ENCODE results near the gene SH3PXD2B. TPM values are rescaled to one million over a fixed set of nuclear protein-coding genes. Genes with fewer than 3 reads are reported as not detected.
"Not testable (repeated sequence)": the region's sequence is repeated elsewhere in the genome, so short reads cannot be mapped to it uniquely, and the experiment has no call there.

Gene SH3PXD2B
- total RNA-seq, 1 donor from 2014 or later = 46.2 TPM

DNA sequence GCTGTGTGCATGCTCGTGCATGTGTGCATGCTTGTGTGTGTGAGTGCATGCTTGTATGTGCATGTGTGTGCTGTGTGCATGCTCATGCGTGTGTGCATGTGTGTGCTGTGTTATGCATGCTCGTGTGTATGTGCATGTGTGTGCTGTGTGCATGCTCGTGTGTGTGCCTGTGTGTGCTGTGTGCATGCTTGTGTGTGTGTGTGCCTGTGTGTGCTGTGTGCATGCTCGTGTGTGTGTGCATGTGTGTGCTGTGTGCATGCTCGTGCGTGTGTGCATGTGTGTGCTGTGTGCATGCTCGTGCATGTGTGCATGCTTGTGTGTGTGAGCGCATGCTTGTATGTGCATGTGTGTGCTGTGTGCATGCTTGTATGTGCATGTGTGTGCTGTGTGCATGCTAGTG, 30.3 kb upstream of the SH3PXD2B start:
- Histone ChIP-seq H3K27ac (no peak overlapping the region), H3K36me3 (no peaks in the 10 kb centered on the region), H3K27me3 (no peaks in the 10 kb centered on the region), H3K4me1 (no peaks in the 10 kb centered on the region), H3K9me3 (no peaks in the 10 kb centered on the region), H3K4me3 (no peak overlapping the region)
- no peak for DNase-seq
- no peak for ATAC-seq
- TF ChIP-seq, protein P1, sequence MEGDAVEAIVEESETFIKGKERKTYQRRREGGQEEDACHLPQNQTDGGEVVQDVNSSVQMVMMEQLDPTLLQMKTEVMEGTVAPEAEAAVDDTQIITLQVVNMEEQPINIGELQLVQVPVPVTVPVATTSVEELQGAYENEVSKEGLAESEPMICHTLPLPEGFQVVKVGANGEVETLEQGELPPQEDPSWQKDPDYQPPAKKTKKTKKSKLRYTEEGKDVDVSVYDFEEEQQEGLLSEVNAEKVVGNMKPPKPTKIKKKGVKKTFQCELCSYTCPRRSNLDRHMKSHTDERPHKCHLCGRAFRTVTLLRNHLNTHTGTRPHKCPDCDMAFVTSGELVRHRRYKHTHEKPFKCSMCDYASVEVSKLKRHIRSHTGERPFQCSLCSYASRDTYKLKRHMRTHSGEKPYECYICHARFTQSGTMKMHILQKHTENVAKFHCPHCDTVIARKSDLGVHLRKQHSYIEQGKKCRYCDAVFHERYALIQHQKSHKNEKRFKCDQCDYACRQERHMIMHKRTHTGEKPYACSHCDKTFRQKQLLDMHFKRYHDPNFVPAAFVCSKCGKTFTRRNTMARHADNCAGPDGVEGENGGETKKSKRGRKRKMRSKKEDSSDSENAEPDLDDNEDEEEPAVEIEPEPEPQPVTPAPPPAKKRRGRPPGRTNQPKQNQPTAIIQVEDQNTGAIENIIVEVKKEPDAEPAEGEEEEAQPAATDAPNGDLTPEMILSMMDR (IDR thresholded peaks at IDR 0.05) = no peak
- intact Hi-C loops (cut with DNase I) = loop anchor here (5.0 kb wide), 1 partner anchor 213 kb away; no protein-coding TSS in a partner anchor

DNA sequence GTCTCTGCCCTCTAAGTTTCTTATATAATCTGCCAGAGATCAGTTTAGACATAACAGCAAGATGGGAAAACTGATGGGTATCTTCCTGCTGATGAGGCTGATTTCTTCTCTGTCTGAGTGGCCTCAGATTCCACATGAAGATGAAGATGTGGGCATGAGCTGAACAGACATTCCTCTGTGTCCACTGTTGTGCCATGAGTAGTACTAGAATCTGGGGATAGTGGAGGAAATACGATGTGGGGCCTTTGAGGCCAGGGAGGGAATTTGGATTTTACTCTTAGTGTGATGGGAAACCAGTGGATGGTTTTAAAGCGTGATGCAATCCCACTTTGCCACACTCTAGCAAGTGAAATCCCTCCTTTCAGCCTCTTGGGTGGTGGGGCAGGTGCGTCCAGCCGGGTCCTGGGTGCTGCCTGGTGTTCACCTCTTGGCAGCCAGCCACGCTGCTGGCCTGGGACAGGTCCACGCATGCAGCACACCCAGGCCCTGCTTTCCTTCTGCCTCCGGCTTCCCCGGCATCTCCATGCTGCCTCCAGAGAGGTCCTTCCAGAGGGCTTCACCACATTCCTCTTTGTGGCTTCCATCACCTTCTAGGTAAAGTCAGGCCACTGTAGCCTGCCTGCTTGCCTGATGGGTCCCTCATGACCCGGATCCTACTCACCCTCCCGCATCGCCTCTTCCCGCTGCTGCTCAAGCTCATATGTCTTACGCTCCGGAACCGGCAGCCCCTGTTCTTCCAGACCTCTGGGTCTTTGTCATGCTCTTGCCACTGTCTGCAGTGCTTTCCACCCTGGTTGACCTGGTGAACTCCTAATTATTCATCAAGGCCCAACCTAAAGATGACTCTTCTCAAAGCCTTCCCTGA, 28.1 kb upstream of the SH3PXD2B start:
- DNase-seq = no peak
- Histone ChIP-seq H3K4me1 (no peaks in the 10 kb centered on the region), H3K27ac (no peak overlapping the region), H3K4me3 (no peak overlapping the region), H3K9me3 (no peaks in the 10 kb centered on the region), H3K36me3 (no peaks in the 10 kb centered on the region), H3K27me3 (no peaks in the 10 kb centered on the region)
- intact Hi-C loops (cut with DNase I) = loop anchor here (5.0 kb wide), 1 partner anchor 215 kb away; no protein-coding TSS in a partner anchor
- no peak for ATAC-seq
- TF ChIP-seq, protein P1 (IDR thresholded peaks at IDR 0.05) = no peak

DNA sequence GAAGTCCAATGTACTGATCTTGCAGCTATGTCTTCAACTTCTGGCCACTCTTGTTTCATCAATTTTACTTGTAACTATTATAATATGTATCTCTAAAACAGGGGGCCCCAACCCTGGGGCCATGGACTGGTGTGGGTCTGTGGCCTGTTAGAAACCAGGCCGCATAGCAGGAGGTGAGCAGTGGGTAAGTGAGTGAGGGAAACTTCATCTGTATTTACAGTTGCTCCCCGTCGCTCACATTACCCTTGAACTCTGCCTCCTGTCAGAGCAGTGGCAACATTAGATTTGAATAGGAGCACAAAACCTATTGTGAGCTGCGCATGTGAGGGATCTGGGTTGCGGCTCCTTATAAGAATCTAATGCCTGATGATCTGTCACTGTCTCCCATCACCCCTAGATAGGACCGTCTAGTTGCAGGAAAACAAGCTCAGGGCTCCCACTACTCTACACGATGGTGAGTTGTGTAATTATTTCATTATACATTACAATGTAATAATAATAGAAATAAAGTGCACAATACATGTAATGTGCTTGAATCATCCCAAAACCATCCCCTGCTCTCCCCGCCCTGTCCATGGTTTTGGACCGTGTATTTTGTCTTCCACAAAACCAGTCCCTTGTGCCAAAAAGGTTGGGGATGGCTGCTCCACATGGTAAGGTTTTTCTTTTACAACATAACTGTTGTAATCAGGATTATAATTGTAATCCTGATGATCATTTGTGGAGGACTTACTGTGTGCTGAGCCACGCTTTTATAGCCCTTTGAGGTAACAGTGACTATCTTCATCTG, 26.9 kb upstream of the SH3PXD2B start:
- H3K9me3 ChIP-seq = no peaks in the 10 kb centered on the region
- TF ChIP-seq, protein P1 (IDR thresholded peaks at IDR 0.05) = no peak
- no peaks in the 10 kb centered on the region for H3K4me1 ChIP-seq
- no peaks in the 10 kb centered on the region for H3K27me3 ChIP-seq
- intact Hi-C loops (cut with DNase I) = loop anchor here (5.0 kb wide), 1 partner anchor 216 kb away; no protein-coding TSS in a partner anchor
- DNase-seq = no peak
- ATAC-seq = no peak
- no peaks in the 10 kb centered on the region for H3K36me3 ChIP-seq
- no peak overlapping the region for H3K27ac ChIP-seq
- no peak overlapping the region for H3K4me3 ChIP-seq

DNA sequence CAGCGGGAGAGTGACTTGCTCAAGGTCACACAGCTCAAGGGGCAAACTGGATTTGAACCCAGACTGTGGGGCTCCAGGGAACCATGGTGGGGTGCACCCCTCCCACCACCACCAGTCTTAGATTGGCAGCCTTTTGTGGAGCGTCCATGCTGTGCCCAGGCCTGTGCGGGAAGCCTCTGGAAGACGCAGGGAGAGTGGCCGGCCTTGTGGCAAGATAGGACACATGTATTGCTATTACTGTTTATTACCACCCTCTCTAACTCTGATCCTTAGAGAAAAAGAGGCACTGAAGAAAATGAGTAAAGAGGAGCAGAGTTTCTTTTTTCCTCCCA, 25.4 kb upstream of the SH3PXD2B start:
- Histone ChIP-seq H3K27me3 (no peaks in the 10 kb centered on the region), H3K9me3 (no peaks in the 10 kb centered on the region), H3K36me3 (no peaks in the 10 kb centered on the region), H3K4me3 (no peak overlapping the region), H3K27ac (no peak overlapping the region), H3K4me1 (no peaks in the 10 kb centered on the region)
- no peak for ATAC-seq
- intact Hi-C loops (cut with DNase I) = loop anchor here (5.0 to 10.0 kb wide), 2 partner anchors 218 to 455 kb away; no protein-coding TSS in a partner anchor
- TF ChIP-seq, protein P1 (IDR thresholded peaks at IDR 0.05) = no peak
- no peak for DNase-seq

DNA sequence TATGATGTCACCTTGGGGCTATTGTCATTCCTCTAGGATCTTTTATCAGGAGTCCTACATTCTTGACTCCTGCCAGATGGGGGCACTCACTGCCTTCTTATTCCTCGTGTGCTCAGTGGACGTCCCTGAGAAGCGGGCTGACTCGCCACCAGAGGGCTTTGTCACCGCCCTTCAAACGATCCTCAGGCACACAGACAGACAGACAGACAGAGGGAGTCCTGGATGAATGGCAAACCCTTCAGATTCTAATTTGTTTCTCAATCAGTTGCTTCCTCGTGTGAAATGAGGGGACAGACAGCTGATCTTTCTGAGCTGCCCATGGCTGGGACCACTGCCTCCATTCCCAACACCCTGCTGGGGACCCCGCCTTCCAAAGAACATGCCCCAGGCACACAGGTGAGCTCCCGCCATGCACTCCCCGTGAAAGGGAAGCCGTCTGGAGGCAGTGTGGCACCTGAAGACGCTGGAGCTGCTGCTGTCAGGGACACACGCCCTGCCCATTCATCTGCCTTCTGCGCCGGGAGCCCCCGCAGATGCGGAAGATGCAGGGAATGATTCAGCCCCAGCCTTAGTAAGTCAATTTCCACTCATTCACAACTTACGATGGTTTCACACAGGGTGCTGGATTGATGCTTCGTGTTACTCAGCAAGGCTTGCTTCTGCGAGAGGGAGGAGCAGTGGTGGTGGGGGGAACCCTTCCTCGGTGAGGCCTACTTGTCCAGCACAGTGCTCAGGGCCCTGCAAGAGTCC, 24.9 kb upstream of the SH3PXD2B start:
- TF ChIP-seq, protein P1 (IDR thresholded peaks at IDR 0.05) = peak; percentile 78
- Histone ChIP-seq H3K4me3 (no peak overlapping the region), H3K27ac (no peak overlapping the region), H3K36me3 (no peaks in the 10 kb centered on the region), H3K4me1 (no peaks in the 10 kb centered on the region), H3K27me3 (no peaks in the 10 kb centered on the region), H3K9me3 (no peaks in the 10 kb centered on the region)
- ATAC-seq (peak; percentile 99), DNase-seq (peak; percentile 85)
- intact Hi-C loops (cut with DNase I) = loop anchor here (10.0 kb wide), 1 partner anchor 456 kb away; no protein-coding TSS in a partner anchor

DNA sequence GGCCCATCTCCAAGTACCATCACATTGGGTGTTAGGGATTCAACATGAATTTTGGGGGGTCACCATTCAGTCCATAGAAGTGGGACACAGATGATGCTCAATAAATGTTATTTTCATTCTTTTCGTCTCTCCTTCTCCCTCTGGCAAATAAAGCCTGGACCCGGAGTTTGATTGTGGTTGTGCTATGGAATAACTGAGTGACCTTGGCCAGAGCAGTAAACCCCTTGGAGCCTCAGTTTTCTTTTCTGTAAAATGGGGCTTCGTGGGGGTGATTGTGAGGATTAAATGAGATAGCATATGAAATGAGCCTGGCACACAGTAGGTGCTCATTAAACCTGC, 24.3 kb upstream of the SH3PXD2B start:
- ATAC-seq = not testable (repeated sequence)

More for the DNA sequence above, 24.3 kb upstream of the SH3PXD2B start:
- not testable (repeated sequence) for H3K27me3 ChIP-seq, DNase-seq, H3K36me3 ChIP-seq, H3K4me1 ChIP-seq, H3K27ac ChIP-seq, H3K9me3 ChIP-seq, H3K4me3 ChIP-seq
- intact Hi-C loops (cut with DNase I) = loop anchor here (10.0 kb wide), 1 partner anchor 456 kb away; no protein-coding TSS in a partner anchor
